Body of pancreas (tissue), 4 donors: ENCODE measurements around the gene ADCK2.

Experiments used
- CTCF ChIP-seq, 7 experiments: fragments of 450-650 bp in 4 of 7; fragments of 200-600 bp in 3 of 7; sonication (generic) in 3 of 7; IDR thresholded peaks; one replicate each; pipeline ENCODE4 v1.5.1; 2016 to 2019; ENCODE audit warnings: antibody characterized with exemption in 7 of 7
- POLR2A ChIP-seq, 3 donors: fragments of 450-650 bp; IDR thresholded peaks; one replicate each; pipeline ENCODE4 v1.6.1; 2016; ENCODE audit warnings: antibody characterized with exemption in 3 of 3, mild to moderate bottlenecking in 2 of 3

- TF ChIP-seq CTCF (IDR thresholded peaks at IDR 0.05) = no peak
- TF ChIP-seq POLR2A (IDR thresholded peaks at IDR 0.05) = no peak
These were observed 6.4 kb downstream of the ADCK2 start for GRCh38 chr7:140679186-140679585.
